HL-60 (cell line): ENCODE results near the gene CERS6.

ENCODE experiments used
- GABPA ChIP-seq: IDR thresholded peaks from 2 replicates; pipeline ENCODE4 v1.6.1; 2012; ENCODE audit warnings: low read depth
- POLR2AphosphoS5 ChIP-seq: IDR thresholded peaks from 2 replicates; pipeline ENCODE4 v1.6.1; 2012; ENCODE audit warnings: low read depth
- SPI1 ChIP-seq: IDR thresholded peaks from 2 replicates; pipeline ENCODE4 v1.6.1; 2012; ENCODE audit warnings: low read depth, mild to moderate bottlenecking, borderline replicate concordance
- TF ChIP-seq, protein P1 (sequence below): IDR thresholded peaks from one replicate; pipeline ENCODE4 v1.5.1; 2011; ENCODE audit warnings: low read length, control low read depth, inconsistent platforms; ENCODE audit not compliant: insufficient read depth

DNA sequence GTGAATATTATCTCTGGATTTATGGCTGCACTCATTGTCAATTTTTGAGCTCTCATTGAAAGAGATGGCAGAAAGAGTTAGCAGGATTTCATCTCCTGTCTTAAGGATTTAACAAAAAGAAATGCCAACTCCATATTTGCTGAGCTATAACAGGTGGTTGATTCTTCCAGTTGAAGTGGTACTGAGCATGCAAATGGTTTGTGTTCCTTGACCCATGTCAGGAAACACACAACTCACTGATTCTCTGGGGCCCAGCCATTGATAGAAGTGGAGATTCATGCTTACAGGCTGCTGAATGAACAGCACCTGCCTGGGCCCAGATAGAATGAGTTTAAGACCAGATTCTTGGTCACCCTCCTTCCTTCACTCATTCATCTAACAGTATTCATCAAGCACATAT is 128.8 kb downstream of the CERS6 start:
- TF ChIP-seq POLR2AphosphoS5 (no peak), SPI1 (no peak), GABPA (no peak)
- TF ChIP-seq, protein P1, sequence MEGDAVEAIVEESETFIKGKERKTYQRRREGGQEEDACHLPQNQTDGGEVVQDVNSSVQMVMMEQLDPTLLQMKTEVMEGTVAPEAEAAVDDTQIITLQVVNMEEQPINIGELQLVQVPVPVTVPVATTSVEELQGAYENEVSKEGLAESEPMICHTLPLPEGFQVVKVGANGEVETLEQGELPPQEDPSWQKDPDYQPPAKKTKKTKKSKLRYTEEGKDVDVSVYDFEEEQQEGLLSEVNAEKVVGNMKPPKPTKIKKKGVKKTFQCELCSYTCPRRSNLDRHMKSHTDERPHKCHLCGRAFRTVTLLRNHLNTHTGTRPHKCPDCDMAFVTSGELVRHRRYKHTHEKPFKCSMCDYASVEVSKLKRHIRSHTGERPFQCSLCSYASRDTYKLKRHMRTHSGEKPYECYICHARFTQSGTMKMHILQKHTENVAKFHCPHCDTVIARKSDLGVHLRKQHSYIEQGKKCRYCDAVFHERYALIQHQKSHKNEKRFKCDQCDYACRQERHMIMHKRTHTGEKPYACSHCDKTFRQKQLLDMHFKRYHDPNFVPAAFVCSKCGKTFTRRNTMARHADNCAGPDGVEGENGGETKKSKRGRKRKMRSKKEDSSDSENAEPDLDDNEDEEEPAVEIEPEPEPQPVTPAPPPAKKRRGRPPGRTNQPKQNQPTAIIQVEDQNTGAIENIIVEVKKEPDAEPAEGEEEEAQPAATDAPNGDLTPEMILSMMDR = no peak
